BE2C (cell line): Measurements from ENCODE around the gene PRKAB1.

Source experiments
- DNase-seq: peaks from one replicate; pipeline ENCODE4 v3.0.0-alpha.2; 2020
- H3K27me3 ChIP-seq: fragments of 250-450 bp; sonication (Bioruptor Pico); 2 replicates; pipeline ENCODE4 v1.5.1; 2020; ENCODE audit warnings: mild to moderate bottlenecking
- H3K36me3 ChIP-seq: fragments of 250-450 bp; sonication (Bioruptor Pico); 2 replicates; pipeline ENCODE4 v1.5.1; 2020; ENCODE audit warnings: mild to moderate bottlenecking
- H3K4me1 ChIP-seq: fragments of 250-450 bp; sonication (Bioruptor Pico); 2 replicates; pipeline ENCODE4 v1.5.1; 2020
- H3K4me3 ChIP-seq: 2 replicates; pipeline ENCODE4 v1.5.1; 2011; ENCODE audit warnings: low read depth, low read length
- H3K9me3 ChIP-seq: fragments of 250-450 bp; sonication (Bioruptor Pico); 2 replicates; pipeline ENCODE4 v1.5.1; 2020
- CTCF ChIP-seq: IDR thresholded peaks from 2 replicates; pipeline ENCODE4 v1.5.1; 2012; ENCODE audit warnings: mild to moderate bottlenecking, low read depth, low read length

The PRKAB1 gene

GRCh38 chr12:119694111-119694510 is 26.2 kb downstream of the PRKAB1 start:
- H3K4me3 ChIP-seq = no peak overlapping the region
- TF ChIP-seq CTCF = no peak
- no peaks in the 10 kb centered on the region for H3K9me3 ChIP-seq
- H3K4me1 ChIP-seq = peaks cover 18% of the 10 kb centered on the region
- H3K36me3 ChIP-seq = peaks cover 30% of the 10 kb centered on the region
- no peaks in the 10 kb centered on the region for H3K27me3 ChIP-seq
- DNase-seq = no peak

- H3K4me1 ChIP-seq = peaks cover 18% of the 10 kb centered on the region
- H3K27me3 ChIP-seq = no peaks in the 10 kb centered on the region
- no peak overlapping the region for H3K4me3 ChIP-seq
- no peaks in the 10 kb centered on the region for H3K9me3 ChIP-seq
- DNase-seq = no peak
- peaks cover 36% of the 10 kb centered on the region for H3K36me3 ChIP-seq
- TF ChIP-seq CTCF = peak; percentile 67
Observed at GRCh38 chr12:119695034-119695433, 27.1 kb downstream of the PRKAB1 start.

GRCh38 chr12:119696943-119697342 is 29.0 kb downstream of the PRKAB1 start:
- H3K27me3 ChIP-seq = no peaks in the 10 kb centered on the region
- H3K36me3 ChIP-seq = peaks cover 35% of the 10 kb centered on the region
- no peak overlapping the region for H3K4me3 ChIP-seq
- peaks cover 18% of the 10 kb centered on the region for H3K4me1 ChIP-seq
- TF ChIP-seq CTCF = no peak
- H3K9me3 ChIP-seq = no peaks in the 10 kb centered on the region
- no peak for DNase-seq

GRCh38 chr12:119699199-119699760 is 31.3 kb downstream of the PRKAB1 start:
- no peak for DNase-seq
- Histone ChIP-seq H3K36me3 (peaks cover 41% of the 10 kb centered on the region), H3K4me1 (peaks cover 2% of the 10 kb centered on the region), H3K4me3 (no peak overlapping the region), H3K9me3 (no peaks in the 10 kb centered on the region), H3K27me3 (no peaks in the 10 kb centered on the region)
- TF ChIP-seq CTCF = no peak

GRCh38 chr12:119700078-119700477 is 32.1 kb downstream of the PRKAB1 start:
- DNase-seq = no peak
- no peaks in the 10 kb centered on the region for H3K9me3 ChIP-seq
- no peak overlapping the region for H3K4me3 ChIP-seq
- no peak for TF ChIP-seq CTCF
- H3K4me1 ChIP-seq = no peaks in the 10 kb centered on the region
- no peaks in the 10 kb centered on the region for H3K27me3 ChIP-seq
- H3K36me3 ChIP-seq = peaks cover 43% of the 10 kb centered on the region

- no peak for DNase-seq
- Histone ChIP-seq H3K4me1 (no peaks in the 10 kb centered on the region; the same call in 1 of the 2 replicates), H3K9me3 (no peaks in the 10 kb centered on the region), H3K36me3 (peaks cover 48% of the 10 kb centered on the region), H3K27me3 (no peaks in the 10 kb centered on the region), H3K4me3 (no peak overlapping the region)
- no peak for TF ChIP-seq CTCF
Observed at GRCh38 chr12:119704065-119704747, 36.3 kb downstream of the PRKAB1 start.
